Measurements from ENCODE around the gene RASA4B. TPM values are rescaled to one million over a fixed set of nuclear protein-coding genes. Genes with fewer than 3 reads are reported as not detected.
A peak's percentile ranks its signal among the peaks of the same experiment; 100 is the strongest.

The RASA4B gene
- total and polyA plus RNA-seq, 10 donors: 16.7 to 50.5 (median 23.6) TPM

GRCh38 chr7:102433219-102434038 is 84.1 kb downstream of the RASA4B start, which contains the start of gene ORAI2:
Gene ORAI2, plus strand, starts transcription at chr7:102433575. Its CDS starts 5,382 bp downstream, at chr7:102438957.
- WGBS, 5 donors: 0 to 1% (median 1%) methylated on average over 29 to 90 of the region's 90 CpGs
- Histone ChIP-seq H3K27me3 (replicated peaks in 1 of 7) (no peaks in the 10 kb centered on the region), H3K36me3 (peaks cover 0 to 28% (median 18%) of the 10 kb centered on the region in 6 donors), H3K9me3 (no peaks in the 10 kb centered on the region), H3K4me1 (peaks cover 27 to 96% (median 69%) of the 10 kb centered on the region in 6 donors), H3K4me3 (peak within 1 kb of the TSS; percentile 87 to 98 (median 94)), H3K27ac (peak within 1 kb of the TSS; percentile 82 to 99 (median 98))
- TF ChIP-seq POLR2A (IDR thresholded peaks at IDR 0.05) (no peak), CTCF (IDR thresholded peaks at IDR 0.05 in 8 of 11, conservative IDR thresholded peaks at IDR 0.05 in 3 of 11) (no peak), POLR2AphosphoS5 (IDR thresholded peaks at IDR 0.05) (peak; percentile 72 to 82 (median 76))
- peak; percentile 98 for DNase-seq
- intact Hi-C loops (cut with DNase I; ENCODE audit: low total_unique reads): no loop called here

Small RNA genes lying within 50 kb of the gene (microRNA-seq; reads per million reads assigned to microRNA genes)
- gene MIR4467 (0 to 0.72 (median 0.35) reads per million in 3 donors), gene MIR5090 (4.8 to 7.0 (median 6.1) reads per million in 3 donors)

Other genes starting within 250 kb of the RASA4B start
- 10 to 100 TPM; 23.2 to 36.9 (median 29.4) TPM for gene SH2B2, start 230.9 kb downstream of the RASA4B start, total RNA-seq
- 10 to 100 TPM; 13.4 to 31.2 (median 15.5) TPM for gene SH2B2, start 230.9 kb downstream of the RASA4B start, polyA plus RNA-seq
- gene SPDYE6, start 161.3 kb downstream of the RASA4B start, total RNA-seq: not detected
- under 1 TPM in 1 of 3 donors, not detected in 2; 0.06 TPM for gene SPDYE6, start 161.3 kb downstream of the RASA4B start, polyA plus RNA-seq
- 10 to 100 TPM; 25.0 to 33.4 (median 28.8) TPM for gene PRKRIP1, start 121.4 kb downstream of the RASA4B start, total RNA-seq
- gene PRKRIP1, start 121.4 kb downstream of the RASA4B start, polyA plus RNA-seq: 10 to 100 TPM; 27.4 to 45.7 (median 43.6) TPM
- gene ORAI2, start 84.2 kb downstream of the RASA4B start, total RNA-seq: 100 to 1,000 TPM in 3 of 7 donors, 10 to 100 TPM in 4; 75.3 to 146 (median 90.5) TPM
- gene ORAI2, start 84.2 kb downstream of the RASA4B start, polyA plus RNA-seq: 10 to 100 TPM; 31.5 to 74.4 (median 35.4) TPM
- gene ALKBH4, start 52.9 kb downstream of the RASA4B start, total RNA-seq: 10 to 100 TPM in 6 of 7 donors, 1 to 10 TPM in 1; 9.6 to 15.1 (median 10.7) TPM
- 10 to 100 TPM in 1 of 3 donors, 1 to 10 TPM in 2; 9.0 to 11.1 (median 9.2) TPM for gene ALKBH4, start 52.9 kb downstream of the RASA4B start, polyA plus RNA-seq
- 10 to 100 TPM; 19.9 to 42.2 (median 24.1) TPM for gene LRWD1, start 52.8 kb downstream of the RASA4B start, total RNA-seq
- 10 to 100 TPM; 22.1 to 37.3 (median 33.7) TPM for gene LRWD1, start 52.8 kb downstream of the RASA4B start, polyA plus RNA-seq
- 10 to 100 TPM in 6 of 7 donors, 1 to 10 TPM in 1; 8.4 to 34.5 (median 30.8) TPM for gene POLR2J, start 38.9 kb downstream of the RASA4B start, total RNA-seq
- 10 to 100 TPM; 95.6 to 98.8 (median 96.4) TPM for gene POLR2J, start 38.9 kb downstream of the RASA4B start, polyA plus RNA-seq
- gene UPK3BL2, start 25.9 kb upstream of the RASA4B start, total RNA-seq: 10 to 100 TPM; 14.2 to 31.0 (median 25.8) TPM
- 10 to 100 TPM; 11.5 to 27.4 (median 18.8) TPM for gene UPK3BL2, start 25.9 kb upstream of the RASA4B start, polyA plus RNA-seq
- gene SPDYE2, start 33.4 kb upstream of the RASA4B start, total RNA-seq: under 1 TPM in 2 of 7 donors, not detected in 5; 0.37 to 0.52 TPM
- under 1 TPM in 1 of 3 donors, not detected in 2; 0.13 TPM for gene SPDYE2, start 33.4 kb upstream of the RASA4B start, polyA plus RNA-seq
- 10 to 100 TPM; 32.6 to 63.8 (median 44.3) TPM for gene POLR2J3, start 54.8 kb upstream of the RASA4B start, total RNA-seq
- 10 to 100 TPM; 26.9 to 67.3 (median 40.3) TPM for gene POLR2J3, start 54.8 kb upstream of the RASA4B start, polyA plus RNA-seq
- gene RASA4, start 99.0 kb upstream of the RASA4B start, total RNA-seq: 100 to 1,000 TPM in 1 of 7 donors, 10 to 100 TPM in 6; 48.0 to 119 (median 60.6) TPM
- 10 to 100 TPM; 34.5 to 51.2 (median 38.5) TPM for gene RASA4, start 99.0 kb upstream of the RASA4B start, polyA plus RNA-seq
- 10 to 100 TPM; 18.5 to 57.4 (median 35.9) TPM for gene UPK3BL1, start 125.0 kb upstream of the RASA4B start, total RNA-seq
- gene UPK3BL1, start 125.0 kb upstream of the RASA4B start, polyA plus RNA-seq: 100 to 1,000 TPM in 2 of 3 donors, 10 to 100 TPM in 1; 54.5 to 206 (median 108) TPM
- gene SPDYE2B, start 132.5 kb upstream of the RASA4B start, total RNA-seq: not detected
- gene SPDYE2B, start 132.5 kb upstream of the RASA4B start, polyA plus RNA-seq: not detected
- 10 to 100 TPM in 5 of 7 donors, 1 to 10 TPM in 2; 9.3 to 21.1 (median 11.6) TPM for gene POLR2J2, start 153.9 kb upstream of the RASA4B start, total RNA-seq
- 1 to 10 TPM in 2 of 3 donors, under 1 TPM in 1; 0.99 to 3.5 (median 3.0) TPM for gene POLR2J2, start 153.9 kb upstream of the RASA4B start, polyA plus RNA-seq
- gene FAM185A, start 231.2 kb upstream of the RASA4B start, total RNA-seq: 10 to 100 TPM in 5 of 7 donors, 1 to 10 TPM in 2; 6.6 to 22.4 (median 12.4) TPM
- gene FAM185A, start 231.2 kb upstream of the RASA4B start, polyA plus RNA-seq: 1 to 10 TPM; 3.1 to 4.2 (median 3.2) TPM

Data from spleen (tissue), 11 donors.